GM23338 (cell line): ENCODE data around the gene DNAJC1. TPM values are rescaled to one million over a fixed set of nuclear protein-coding genes. Genes with fewer than 3 reads are reported as not detected.

Experiments used
- ATAC-seq: fragments of 200-7000 bp; cut with Tn5 transposase; 3 replicates; pipeline ENCODE4 v1.9.1; 2020
- DNase-seq: peaks from one replicate; pipeline ENCODE4 v3.0.0-alpha.2; 2015; ENCODE audit warnings: low spot score
- H2AFZ ChIP-seq: fragments of 200-600 bp; sonication (generic); 2 replicates; pipeline ENCODE4 v1.8.0; 2016; ENCODE audit warnings: antibody characterized with exemption, mild to moderate bottlenecking, moderate library complexity
- H3F3A ChIP-seq: fragments of 200-600 bp; sonication (generic); replicated peaks from 2 replicates; pipeline ENCODE4 v1.8.0; 2017; ENCODE audit warnings: antibody characterized with exemption, mixed run types, low read depth
- H3K27ac ChIP-seq: fragments of 200-600 bp; sonication (generic); 2 replicates; pipeline ENCODE4 v1.6.1; 2016; ENCODE audit warnings: low read depth
- H3K27me3 ChIP-seq: fragments of 200-600 bp; sonication (generic); 2 replicates; pipeline ENCODE4 v1.8.0; 2016; ENCODE audit warnings: mild to moderate bottlenecking, mixed run types, moderate library complexity; ENCODE audit not compliant: insufficient read depth
- H3K36me3 ChIP-seq: fragments of 200-600 bp; sonication (generic); 2 replicates; pipeline ENCODE4 v1.8.0; 2016; ENCODE audit warnings: mild to moderate bottlenecking; ENCODE audit not compliant: insufficient read depth
- H3K4me1 ChIP-seq: fragments of 200-600 bp; sonication (generic); 2 replicates; pipeline ENCODE4 v1.8.0; 2016; ENCODE audit warnings: mild to moderate bottlenecking, moderate library complexity; ENCODE audit not compliant: insufficient read depth
- H3K4me2 ChIP-seq: fragments of 200-600 bp; sonication (generic); 2 replicates; pipeline ENCODE4 v1.7.1; 2017; ENCODE audit warnings: mixed run types
- H3K4me3 ChIP-seq: fragments of 200-600 bp; sonication (generic); 2 replicates; pipeline ENCODE4 v1.6.1; 2016; ENCODE audit warnings: mixed run types
- H3K79me2 ChIP-seq: fragments of 200-600 bp; sonication (generic); replicated peaks from 2 replicates; pipeline ENCODE4 v1.8.0; 2017; ENCODE audit warnings: mild to moderate bottlenecking; ENCODE audit not compliant: insufficient read depth
- H3K9me2 ChIP-seq: fragments of 200-600 bp; sonication (generic); 2 replicates; pipeline ENCODE4 v1.8.0; 2017; ENCODE audit not compliant: insufficient read depth
- H4K20me1 ChIP-seq: fragments of 200-600 bp; sonication (generic); replicated peaks from 2 replicates; pipeline ENCODE4 v1.8.0; 2017; ENCODE audit warnings: mild to moderate bottlenecking; ENCODE audit not compliant: insufficient read depth
- H3K27ac Mint-ChIP-seq: 2 replicates; pipeline ENCODE4 v1.8.0; 2020; ENCODE audit warnings: inconsistent platforms, mild to moderate bottlenecking, moderate library complexity, mixed read lengths
- H3K27me3 Mint-ChIP-seq: 3 replicates; pipeline ENCODE4 v1.8.0; 2022; ENCODE audit warnings: low read depth, mild to moderate bottlenecking, moderate library complexity, mixed read lengths, inconsistent platforms; ENCODE audit not compliant: insufficient read depth, poor library complexity
- H3K36me3 Mint-ChIP-seq: 3 replicates; pipeline ENCODE4 v1.8.0; 2021; ENCODE audit warnings: low read depth, mild to moderate bottlenecking, inconsistent platforms, moderate library complexity, mixed read lengths
- H3K4me1 Mint-ChIP-seq: 3 replicates; pipeline ENCODE4 v1.8.0; 2020; ENCODE audit warnings: mild to moderate bottlenecking, inconsistent platforms, mixed read lengths
- H3K4me3 Mint-ChIP-seq: 3 replicates; pipeline ENCODE4 v1.8.0; 2021; ENCODE audit warnings: moderate library complexity, mild to moderate bottlenecking, inconsistent platforms, mixed read lengths
- H3K9me3 Mint-ChIP-seq: 3 replicates; pipeline ENCODE4 v1.8.0; 2020; ENCODE audit warnings: moderate library complexity, mild to moderate bottlenecking, inconsistent platforms, mixed read lengths
- CREB1 ChIP-seq: fragments of 250-450 bp; sonication (Bioruptor Pico); IDR thresholded peaks from 2 replicates; pipeline ENCODE4 v1.5.0; 2020; ENCODE audit warnings: low read depth, mild to moderate bottlenecking, moderate library complexity
- CTCF ChIP-seq, 2 experiments: fragments of 200-600 bp in 1 of 2; sonication (generic) in 1 of 2; conservative IDR thresholded peaks; 2 replicates each; pipeline versions ENCODE4 v1.5.1 to v1.6.1; 2016 to 2017; ENCODE audit warnings: antibody characterized with exemption in 2 of 2, low read depth in 2 of 2, mild to moderate bottlenecking in 2 of 2, moderate library complexity in 1 of 2
- EZH2phosphoT487 ChIP-seq: fragments of 200-600 bp; sonication (generic); IDR thresholded peaks from one replicate; pipeline ENCODE4 v1.8.1; 2018; ENCODE audit warnings: antibody characterized with exemption; ENCODE audit not compliant: unreplicated experiment
- STAT1 ChIP-seq: IDR thresholded peaks from one replicate; pipeline ENCODE4 v1.6.1; 2016; ENCODE audit warnings: antibody characterized with exemption; ENCODE audit not compliant: unreplicated experiment
- ZNF462 ChIP-seq: fragments of 250-450 bp; sonication (Bioruptor Pico); IDR thresholded peaks from 2 replicates; pipeline ENCODE4 v1.5.0; 2020; ENCODE audit warnings: mild to moderate bottlenecking, moderate library complexity
- polyA plus RNA-seq: library from polyadenylated mRNA; unstranded; fragments of >200 nt; fragmentation: Nextera tagmentation; extraction: Ambion mirVana; gene quantifications from 2 replicates; pipeline ENCODE4 v1.2.1, GENCODE V29; 2016
- total RNA-seq: library from RNA; depleted of rRNA; stranded (reverse); fragments of >200 nt; shearing (Covaris generic); gene quantifications from 2 replicates; pipeline ENCODE4 v1.2.3, GENCODE V29; 2014

Gene DNAJC1
- total and polyA plus RNA-seq, 2 experiments from 2014 or later = 38.6 to 45.3 TPM

GRCh38 chr10:21980691-21981090, 22.8 kb downstream of the DNAJC1 start:
- ATAC-seq (no peak), DNase-seq (no peak)
- no peaks in the 10 kb centered on the region for H4K20me1 ChIP-seq
- H3F3A ChIP-seq = no peaks in the 10 kb centered on the region
- Mint-ChIP-seq H3K4me1 (peaks cover 44% of the 10 kb centered on the region), H3K27ac (no peak overlapping the region), H3K9me3 (no peaks in the 10 kb centered on the region), H3K4me3 (no peak overlapping the region), H3K27me3 (no peaks in the 10 kb centered on the region), H3K36me3 (no peaks in the 10 kb centered on the region)
- H2AFZ ChIP-seq = no peak overlapping the region
- no peak overlapping the region for H3K27ac ChIP-seq
- no peaks in the 10 kb centered on the region for H3K79me2 ChIP-seq
- H3K4me3 ChIP-seq = no peak overlapping the region
- TF ChIP-seq CREB1 (no peak), CTCF (conservative IDR thresholded peaks at IDR 0.05; ENCODE audit: low read depth in 2 of 2) (no peak), EZH2phosphoT487 (no peak), ZNF462 (CRISPR knock-in tag) (no peak), STAT1 (no peak)
- no peak overlapping the region for H3K4me2 ChIP-seq
- no peaks in the 10 kb centered on the region for H3K27me3 ChIP-seq
- H3K4me1 ChIP-seq = peaks cover 28% of the 10 kb centered on the region
- H3K36me3 ChIP-seq = no peaks in the 10 kb centered on the region
- H3K9me2 ChIP-seq = no peaks in the 10 kb centered on the region
